ENCODE data around the gene IFT74.
"Not testable (repeated sequence)": the region's sequence is repeated elsewhere in the genome, so short reads cannot be mapped to it uniquely, and the experiment has no call there.

IFT74 gene

GRCh38 chr9:27073841-27074728, 117.9 kb downstream of the IFT74 start:
- DNase-seq (ENCODE audit: low spot score) = no peak

GRCh38 chr9:27078685-27079084, 122.5 kb downstream of the IFT74 start:
- no peak for DNase-seq (ENCODE audit: low spot score)

- DNase-seq (ENCODE audit: low spot score) = no peak
Measured at GRCh38 chr9:27085456-27085855, 129.2 kb downstream of the IFT74 start.

- DNase-seq (ENCODE audit: low spot score) = no peak
Measured at GRCh38 chr9:27086818-27087680, 130.8 kb downstream of the IFT74 start.

GRCh38 chr9:27088981-27089380, 132.8 kb downstream of the IFT74 start:
- no peak for DNase-seq (ENCODE audit: low spot score)

- DNase-seq (ENCODE audit: low spot score) = no peak
Measured at GRCh38 chr9:27089706-27090105, 133.5 kb downstream of the IFT74 start.

GRCh38 chr9:27090231-27090630, 134.0 kb downstream of the IFT74 start:
- no peak for DNase-seq (ENCODE audit: low spot score)

- DNase-seq (ENCODE audit: low spot score) = no peak
Measured at GRCh38 chr9:27090711-27091110, 134.5 kb downstream of the IFT74 start.

GRCh38 chr9:27092496-27092895, 136.3 kb downstream of the IFT74 start:
- not testable (repeated sequence) for DNase-seq (ENCODE audit: low spot score)

- DNase-seq (ENCODE audit: low spot score) = not testable (repeated sequence)
Measured at GRCh38 chr9:27093384-27094067, 137.3 kb downstream of the IFT74 start.

GRCh38 chr9:27094640-27095298, 138.6 kb downstream of the IFT74 start:
- no peak for DNase-seq (ENCODE audit: low spot score)

- DNase-seq (ENCODE audit: low spot score) = no peak
Measured at GRCh38 chr9:27107241-27107640, 151.0 kb downstream of the IFT74 start.

- DNase-seq (ENCODE audit: low spot score) = no peak
Measured at GRCh38 chr9:27108981-27109541, 152.8 kb downstream of the IFT74 start, which contains the start of gene TEK. TSS of gene TEK (plus strand) at chr9:27109225. CDS start at chr9:27109591, 366 bp downstream.

- no peak for DNase-seq (ENCODE audit: low spot score)
Measured at GRCh38 chr9:27109621-27110020, 153.4 kb downstream of the IFT74 start.

- no peak for DNase-seq (ENCODE audit: low spot score)
Measured at GRCh38 chr9:27110181-27110580, 154.0 kb downstream of the IFT74 start.

- no peak for DNase-seq (ENCODE audit: low spot score)
Measured at GRCh38 chr9:27112235-27112634, 156.0 kb downstream of the IFT74 start.
